ENCODE results near the gene APBA2.

DNA sequence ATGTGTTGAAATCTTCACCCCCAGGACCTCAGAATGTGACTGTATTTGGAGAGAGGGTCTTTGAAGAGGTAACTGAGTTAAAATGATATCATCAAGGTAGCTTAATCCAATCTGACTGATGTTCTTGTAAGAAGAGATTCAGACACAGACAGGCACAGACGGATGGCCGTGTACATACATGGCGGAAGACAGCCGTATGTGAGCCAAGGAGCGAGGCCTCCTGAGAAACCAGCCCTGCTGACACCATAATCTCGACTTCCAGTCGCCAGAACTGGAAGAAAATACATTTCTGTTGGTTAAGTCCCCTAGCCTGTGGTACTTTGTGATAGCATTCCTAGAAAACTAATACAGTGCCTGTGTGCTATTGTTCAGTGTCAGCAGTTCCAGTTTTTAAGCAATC lies 73.6 kb downstream of the APBA2 start:
- TF ChIP-seq, protein P1, sequence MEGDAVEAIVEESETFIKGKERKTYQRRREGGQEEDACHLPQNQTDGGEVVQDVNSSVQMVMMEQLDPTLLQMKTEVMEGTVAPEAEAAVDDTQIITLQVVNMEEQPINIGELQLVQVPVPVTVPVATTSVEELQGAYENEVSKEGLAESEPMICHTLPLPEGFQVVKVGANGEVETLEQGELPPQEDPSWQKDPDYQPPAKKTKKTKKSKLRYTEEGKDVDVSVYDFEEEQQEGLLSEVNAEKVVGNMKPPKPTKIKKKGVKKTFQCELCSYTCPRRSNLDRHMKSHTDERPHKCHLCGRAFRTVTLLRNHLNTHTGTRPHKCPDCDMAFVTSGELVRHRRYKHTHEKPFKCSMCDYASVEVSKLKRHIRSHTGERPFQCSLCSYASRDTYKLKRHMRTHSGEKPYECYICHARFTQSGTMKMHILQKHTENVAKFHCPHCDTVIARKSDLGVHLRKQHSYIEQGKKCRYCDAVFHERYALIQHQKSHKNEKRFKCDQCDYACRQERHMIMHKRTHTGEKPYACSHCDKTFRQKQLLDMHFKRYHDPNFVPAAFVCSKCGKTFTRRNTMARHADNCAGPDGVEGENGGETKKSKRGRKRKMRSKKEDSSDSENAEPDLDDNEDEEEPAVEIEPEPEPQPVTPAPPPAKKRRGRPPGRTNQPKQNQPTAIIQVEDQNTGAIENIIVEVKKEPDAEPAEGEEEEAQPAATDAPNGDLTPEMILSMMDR (IDR thresholded peaks at IDR 0.05) = no peak
- TF ChIP-seq POLR2AphosphoS5 (IDR thresholded peaks at IDR 0.05) = no peak
- no peak for TF ChIP-seq POLR2A (IDR thresholded peaks at IDR 0.05)

All from transverse colon (tissue), 4 donors.